Fibroblast of villous mesenchyme (primary cell): ENCODE data around the gene HEATR3. TPM values are rescaled to one million over a fixed set of nuclear protein-coding genes. Genes with fewer than 3 reads are reported as not detected.
A peak's percentile ranks its signal among the peaks of the same experiment; 100 is the strongest.

ENCODE experiments used
- DNase-seq: peaks from one replicate; pipeline ENCODE4 v3.0.0-alpha.2; 2010; ENCODE audit warnings: low read depth
- H3K4me3 ChIP-seq: 2 replicates; pipeline ENCODE4 v1.5.1; 2011; ENCODE audit warnings: low read depth, mild to moderate bottlenecking, low read length
- CTCF ChIP-seq: IDR thresholded peaks from 2 replicates; pipeline ENCODE4 v1.5.1; 2012; ENCODE audit warnings: low read depth, mild to moderate bottlenecking, low read length; ENCODE audit not compliant: insufficient read depth
- total RNA-seq: library from RNA; depleted of rRNA; stranded (reverse); fragments of >200 nt; gene quantifications from 2 replicates; pipeline ENCODE4 v1.2.3, GENCODE V29; 2012

The HEATR3 gene
- total RNA-seq, 1 donor: 34.5 TPM

GRCh38 chr16:50025537-50025931, 40.2 kb upstream of the HEATR3 start:
- DNase-seq: peak; percentile 24
- TF ChIP-seq CTCF: no peak
- H3K4me3 ChIP-seq: peak overlapping the region; percentile 75

GRCh38 chr16:50027829-50028228, 37.9 kb upstream of the HEATR3 start:
- no peak overlapping the region for H3K4me3 ChIP-seq
- no peak for DNase-seq
- TF ChIP-seq CTCF: no peak

- H3K4me3 ChIP-seq: no peak overlapping the region
- DNase-seq: no peak
- no peak for TF ChIP-seq CTCF
Observed at GRCh38 chr16:50035468-50035992, 30.2 kb upstream of the HEATR3 start.

GRCh38 chr16:50036426-50036825, 29.3 kb upstream of the HEATR3 start:
- TF ChIP-seq CTCF: no peak
- DNase-seq: no peak
- H3K4me3 ChIP-seq: no peak overlapping the region

- peak; percentile 49 for DNase-seq
- no peak for TF ChIP-seq CTCF
- no peak overlapping the region for H3K4me3 ChIP-seq
Observed at GRCh38 chr16:50037662-50038220, 28.0 kb upstream of the HEATR3 start.

GRCh38 chr16:50038286-50038685, 27.5 kb upstream of the HEATR3 start:
- DNase-seq: no peak
- no peak overlapping the region for H3K4me3 ChIP-seq
- TF ChIP-seq CTCF: no peak

- no peak for TF ChIP-seq CTCF
- H3K4me3 ChIP-seq: no peak overlapping the region
- no peak for DNase-seq
Observed at GRCh38 chr16:50038756-50039529, 26.8 kb upstream of the HEATR3 start.
